Left lung (tissue), 10 donors: ENCODE measurements around the gene NEK9. TPM values are rescaled to one million over a fixed set of nuclear protein-coding genes. Genes with fewer than 3 reads are reported as not detected.

Source experiments
- ATAC-seq: fragments of 200-7000 bp; cut with Tn5 transposase; one replicate; pipeline ENCODE4 v1.9.1; 2020; ENCODE audit warnings: moderate library complexity
- DNase-seq, 4 donors: peaks; one replicate each; pipeline ENCODE4 v3.0.0-alpha.2; 2013 to 2020
- H3K27ac ChIP-seq, 2 donors: fragments of 200-600 bp; sonication (generic) in 1 of 2; one replicate each; pipeline versions ENCODE4 v1.5.0 to v1.8.0; 2020 to 2021
- H3K27me3 ChIP-seq, 2 donors: fragments of 200-600 bp; sonication (generic) in 1 of 2; one replicate each; pipeline versions ENCODE4 v1.5.0 to v1.8.0; 2020 to 2021
- H3K36me3 ChIP-seq, 2 donors: fragments of 200-600 bp; sonication (generic) in 1 of 2; one replicate each; pipeline versions ENCODE4 v1.5.0 to v1.8.0; 2020 to 2021
- H3K4me1 ChIP-seq, 2 donors: fragments of 200-600 bp; one replicate each; pipeline ENCODE4 v1.8.0; 2021
- H3K4me3 ChIP-seq, 2 donors: fragments of 200-600 bp; sonication (generic) in 1 of 2; one replicate each; pipeline versions ENCODE4 v1.5.0 to v1.8.0; 2020 to 2021; ENCODE audit warnings: mild to moderate bottlenecking in 1 of 2
- H3K9me3 ChIP-seq, 2 donors: fragments of 200-600 bp; sonication (generic) in 1 of 2; one replicate each; pipeline versions ENCODE4 v1.5.0 to v1.8.0; 2020 to 2021
- CTCF ChIP-seq, 2 donors: fragments of 200-600 bp; sonication (generic) in 1 of 2; IDR thresholded peaks; one replicate each; pipeline versions ENCODE4 v1.5.0 to v1.8.0; 2021; ENCODE audit warnings: antibody characterized with exemption in 2 of 2
- intact Hi-C, 2 donors: fragments of 100-400 bp; cut with DNase I; formaldehyde crosslinking; loops; one replicate each; pipeline versions ENCODE4 v1.11.2 to v1.14.2; 2022
- polyA plus RNA-seq, 6 donors: library from polyadenylated mRNA; unstranded; fragments of 120-200 nt; gene quantifications; one replicate each; pipeline ENCODE4 v1.2.1, GENCODE V29; 2013; ENCODE audit not compliant: insufficient read length in 6 of 6
- total RNA-seq, 2 donors: library from RNA; stranded (reverse); fragmentation: NEBNext Ultra II Directional; extraction: Animal tissue kit (Norgen Biotek cat#: 25700); gene quantifications; one replicate each; pipeline ENCODE4 v1.2.1, GENCODE V29; 2021
- donor health status: DM: no; HTN: yes; CAD: no.
- donor health status: DM: no; HTN: no; CAD: no.

The NEK9 gene
- total and polyA plus RNA-seq, 8 donors, result 75.8 to 147 (median 131) TPM

- ATAC-seq, result no peak
- H3K4me3 ChIP-seq, result no peak overlapping the region
- peaks cover 5 to 49% of the 10 kb centered on the region in 2 donors for H3K4me1 ChIP-seq
- no peaks in the 10 kb centered on the region for H3K27me3 ChIP-seq
- no peak overlapping the region for H3K27ac ChIP-seq
- H3K36me3 ChIP-seq, result no peaks in the 10 kb centered on the region
- no peaks in the 10 kb centered on the region for H3K9me3 ChIP-seq
- DNase-seq, result no peak
- intact Hi-C loops, result no loop called here
- no peak for TF ChIP-seq CTCF (IDR thresholded peaks at IDR 0.05)
Measured at GRCh38 chr14:75066691-75067090, 60.2 kb downstream of the NEK9 start.

- Histone ChIP-seq H3K4me1 (peaks cover 5 to 39% of the 10 kb centered on the region in 2 donors), H3K27ac (peak overlapping the region; percentile 27 to 69), H3K4me3 (peak overlapping the region; percentile 86 to 89), H3K36me3 (no peaks in the 10 kb centered on the region), H3K27me3 (no peaks in the 10 kb centered on the region), H3K9me3 (no peaks in the 10 kb centered on the region)
- no peak for TF ChIP-seq CTCF (IDR thresholded peaks at IDR 0.05)
- intact Hi-C loops, result no loop called here
- ATAC-seq (no peak), DNase-seq (no peak)
Measured at GRCh38 chr14:75064205-75064567, 62.7 kb downstream of the NEK9 start.

GRCh38 chr14:75063491-75064204 lies 63.2 kb downstream of the NEK9 start, which contains the start of gene ACYP1:
Gene ACYP1 (minus strand): TSS chr14:75064024. CDS start chr14:75063553, 471 bp downstream.
- ATAC-seq, result peak; percentile 97
- intact Hi-C loops, result no loop called here
- Histone ChIP-seq H3K27me3 (no peaks in the 10 kb centered on the region), H3K4me1 (peaks cover 5 to 36% of the 10 kb centered on the region in 2 donors), H3K36me3 (no peaks in the 10 kb centered on the region), H3K4me3 (peak within 1 kb of the TSS; percentile 86 to 89), H3K27ac (peak within 1 kb of the TSS; percentile 27 to 69), H3K9me3 (no peaks in the 10 kb centered on the region)
- peak; percentile 90 to 95 (median 94) for DNase-seq
- TF ChIP-seq CTCF (IDR thresholded peaks at IDR 0.05), result no peak

- no peaks in the 10 kb centered on the region for H3K9me3 ChIP-seq
- no peaks in the 10 kb centered on the region for H3K27me3 ChIP-seq
- intact Hi-C loops, result no loop called here
- ATAC-seq (no peak), DNase-seq (no peak)
- TF ChIP-seq CTCF (IDR thresholded peaks at IDR 0.05), result no peak
- peak overlapping the region; percentile 86 to 89 for H3K4me3 ChIP-seq
- peak overlapping the region in 1 of 2 donors; percentile 69 for H3K27ac ChIP-seq
- H3K36me3 ChIP-seq, result no peaks in the 10 kb centered on the region
- peaks cover 4 to 30% of the 10 kb centered on the region in 2 donors for H3K4me1 ChIP-seq
Measured at GRCh38 chr14:75063013-75063412, 63.8 kb downstream of the NEK9 start.

GRCh38 chr14:75060420-75060819 lies 66.4 kb downstream of the NEK9 start:
- peaks cover 0 to 21% of the 10 kb centered on the region in 2 donors for H3K4me1 ChIP-seq
- H3K36me3 ChIP-seq, result no peaks in the 10 kb centered on the region
- ATAC-seq, result no peak
- H3K4me3 ChIP-seq, result no peak overlapping the region
- H3K9me3 ChIP-seq, result no peaks in the 10 kb centered on the region
- TF ChIP-seq CTCF (IDR thresholded peaks at IDR 0.05), result no peak
- no peaks in the 10 kb centered on the region for H3K27me3 ChIP-seq
- intact Hi-C loops, result no loop called here
- DNase-seq, result no peak
- H3K27ac ChIP-seq, result no peak overlapping the region
